ENCODE results near the gene TMEM72. TPM values are rescaled to one million over a fixed set of nuclear protein-coding genes. Genes with fewer than 3 reads are reported as not detected.
A peak's percentile ranks its signal among the peaks of the same experiment; 100 is the strongest.

TMEM72 gene
- total RNA-seq, 1 donor from 2014 or later = not detected

- TF ChIP-seq POLR2AphosphoS5 (IDR thresholded peaks at IDR 0.05; ENCODE audit: insufficient read depth in 1 of 2, low read depth in 1 of 2) (no peak), POLR2A (IDR thresholded peaks at IDR 0.05) (no peak), CTCF (IDR thresholded peaks at IDR 0.05) (no peak)
- Histone ChIP-seq H3K36me3 (no peaks in the 10 kb centered on the region), H3K4me1 (peaks cover 22% of the 10 kb centered on the region), H3K27me3 (no peaks in the 10 kb centered on the region), H3K4me3 (no peak overlapping the region), H3K9me3 (no peaks in the 10 kb centered on the region), H3K27ac (no peak overlapping the region)
- peak in 1 of 2 donors; percentile 40 for DNase-seq (ENCODE audit: extremely low spot score in 2 of 2)
- intact Hi-C loops (cut with DNase I) = loop anchor here (5.0 kb wide), 1 partner anchor 41 kb away; no protein-coding TSS in a partner anchor
Observed at GRCh38 chr10:44930904-44931620, 19.9 kb downstream of the TMEM72 start.

- Histone ChIP-seq H3K4me3 (no peak overlapping the region), H3K4me1 (peaks cover 22% of the 10 kb centered on the region), H3K27me3 (no peaks in the 10 kb centered on the region), H3K36me3 (no peaks in the 10 kb centered on the region), H3K9me3 (no peaks in the 10 kb centered on the region), H3K27ac (peak overlapping the region; percentile 13)
- no peak for TF ChIP-seq POLR2AphosphoS5 (IDR thresholded peaks at IDR 0.05; ENCODE audit: insufficient read depth in 1 of 2, low read depth in 1 of 2)
- TF ChIP-seq POLR2A (IDR thresholded peaks at IDR 0.05) = no peak
- TF ChIP-seq CTCF (IDR thresholded peaks at IDR 0.05) = no peak
- peak in 1 of 2 donors; percentile 64 for DNase-seq (ENCODE audit: extremely low spot score in 2 of 2)
- intact Hi-C loops (cut with DNase I) = loop anchor here (5.0 kb wide), 1 partner anchor 40 kb away; no protein-coding TSS in a partner anchor
Observed at GRCh38 chr10:44931621-44932516, 20.7 kb downstream of the TMEM72 start.

- Histone ChIP-seq H3K27me3 (no peaks in the 10 kb centered on the region), H3K27ac (peak overlapping the region; percentile 13), H3K9me3 (no peaks in the 10 kb centered on the region), H3K4me3 (no peak overlapping the region), H3K36me3 (no peaks in the 10 kb centered on the region), H3K4me1 (peaks cover 22% of the 10 kb centered on the region)
- DNase-seq (ENCODE audit: extremely low spot score in 2 of 2) = no peak
- intact Hi-C loops (cut with DNase I) = loop anchor here (5.0 kb wide), 1 partner anchor 40 kb away; no protein-coding TSS in a partner anchor
- TF ChIP-seq POLR2AphosphoS5 (IDR thresholded peaks at IDR 0.05; ENCODE audit: insufficient read depth in 1 of 2, low read depth in 1 of 2) = peak; percentile 32 to 43
- TF ChIP-seq POLR2A (IDR thresholded peaks at IDR 0.05) = no peak
- TF ChIP-seq CTCF (IDR thresholded peaks at IDR 0.05) = peak; percentile 84 to 93 (median 92)
Observed at GRCh38 chr10:44932517-44933450, 21.6 kb downstream of the TMEM72 start.

GRCh38 chr10:44933451-44934321 is 22.5 kb downstream of the TMEM72 start:
- Histone ChIP-seq H3K4me3 (no peak overlapping the region), H3K9me3 (no peaks in the 10 kb centered on the region), H3K4me1 (peaks cover 22% of the 10 kb centered on the region), H3K27me3 (no peaks in the 10 kb centered on the region), H3K36me3 (no peaks in the 10 kb centered on the region), H3K27ac (no peak overlapping the region)
- DNase-seq (ENCODE audit: extremely low spot score in 2 of 2) = no peak
- intact Hi-C loops (cut with DNase I) = loop anchor here (5.0 kb wide), 1 partner anchor 39 kb away; no protein-coding TSS in a partner anchor
- TF ChIP-seq POLR2A (IDR thresholded peaks at IDR 0.05) (no peak), POLR2AphosphoS5 (IDR thresholded peaks at IDR 0.05; ENCODE audit: insufficient read depth in 1 of 2, low read depth in 1 of 2) (no peak), CTCF (IDR thresholded peaks at IDR 0.05) (no peak)

Measured in vagina (tissue), 2 donors.